ENCODE results near the gene PHOX2A. TPM values are rescaled to one million over a fixed set of nuclear protein-coding genes. Genes with fewer than 3 reads are reported as not detected.

The PHOX2A gene
- total RNA-seq (2022) (not detected in 2 replicates), Bru-seq, nascent RNA (not detected), BruChase-seq, experiment 1, labeled RNA remaining after a 2-hour chase (not detected), BruChase-seq, experiment 2, labeled RNA remaining after a 6-hour chase (not detected)
- long read RNA-seq = 0 reads

GRCh38 chr11:72244060-72244360 is at the start of gene PHOX2A:
TSS of gene PHOX2A (minus strand) at chr11:72244176. CDS start at chr11:72244004, 172 bp downstream.
- peaks cover 17% of the 10 kb centered on the region for H3K36me3 Mint-ChIP-seq (ENCODE audit: insufficient read depth, unreplicated experiment)
- no peak within 1 kb of the TSS for H3K4me3 ChIP-seq (ENCODE audit: low read depth, low read length)
- peaks cover 16% of the 10 kb centered on the region for H3K4me1 ChIP-seq
- no peak within 1 kb of the TSS for H3K27ac Mint-ChIP-seq (ENCODE audit: unreplicated experiment)
- peaks cover 7% of the 10 kb centered on the region; the same call in 1 of the 2 replicates for H3K9me3 ChIP-seq
- H3K4me1 Mint-ChIP-seq (ENCODE audit: low read depth, unreplicated experiment) = peaks cover 11% of the 10 kb centered on the region
- H3K36me3 ChIP-seq (ENCODE audit: control insufficient read depth, insufficient read depth, low read length) = no peaks in the 10 kb centered on the region
- no peak for TF ChIP-seq CTCF (IDR thresholded peaks at IDR 0.05; ENCODE audit: insufficient read depth in 1 of 2, low read depth in 1 of 2, low read length in 1 of 2, severe bottlenecking in 1 of 2, unreplicated experiment in 1 of 2)
- peaks cover 4% of the 10 kb centered on the region for H3K27me3 Mint-ChIP-seq (ENCODE audit: insufficient read depth, unreplicated experiment)
- H3K27me3 ChIP-seq (replicated peaks; ENCODE audit: control insufficient read depth, insufficient read depth, low read length) = no peaks in the 10 kb centered on the region
- CTCF ChIA-PET = no interaction called here
- intact Hi-C loops (cut with micrococcal nuclease; ENCODE audit: unreplicated experiment) = no loop called here
- no peak within 1 kb of the TSS for H3K4me3 Mint-ChIP-seq (ENCODE audit: unreplicated experiment)
- peak in 1 of 2 experiments; percentile 30 for DNase-seq
- BruUV-seq (replicated peaks) = no TSS peak
- POLR2A ChIA-PET = no interaction called here
- peaks cover 8% of the 10 kb centered on the region for H3K9me3 Mint-ChIP-seq (ENCODE audit: unreplicated experiment)

GRCh38 chr11:72293391-72293790 is 49.4 kb upstream of the PHOX2A start:
- Mint-ChIP-seq H3K4me1 (ENCODE audit: low read depth, unreplicated experiment) (no peaks in the 10 kb centered on the region), H3K36me3 (ENCODE audit: insufficient read depth, unreplicated experiment) (peaks cover 8% of the 10 kb centered on the region), H3K27ac (ENCODE audit: unreplicated experiment) (no peak overlapping the region), H3K9me3 (ENCODE audit: unreplicated experiment) (no peaks in the 10 kb centered on the region), H3K4me3 (ENCODE audit: unreplicated experiment) (no peak overlapping the region), H3K27me3 (ENCODE audit: insufficient read depth, unreplicated experiment) (no peaks in the 10 kb centered on the region)
- DNase-seq = peak in 1 of 2 experiments; percentile 36
- Histone ChIP-seq H3K36me3 (ENCODE audit: control insufficient read depth, insufficient read depth, low read length) (no peaks in the 10 kb centered on the region), H3K27me3 (replicated peaks; ENCODE audit: control insufficient read depth, insufficient read depth, low read length) (no peaks in the 10 kb centered on the region), H3K4me1 (no peaks in the 10 kb centered on the region), H3K4me3 (ENCODE audit: low read depth, low read length) (no peak overlapping the region), H3K9me3 (no peaks in the 10 kb centered on the region)
- BruUV-seq (replicated peaks) = no TSS peak
- ChIA-PET CTCF (interaction anchor here (0.6 to 3.1 kb wide), 2 partner anchors 138 to 1014 kb away, joined by 5 to 8 read pairs; no protein-coding TSS in a partner anchor), POLR2A (no interaction called here)
- no peak for TF ChIP-seq CTCF (IDR thresholded peaks at IDR 0.05; ENCODE audit: insufficient read depth in 1 of 2, low read depth in 1 of 2, low read length in 1 of 2, severe bottlenecking in 1 of 2, unreplicated experiment in 1 of 2)
- intact Hi-C loops (cut with micrococcal nuclease; ENCODE audit: unreplicated experiment) = no loop called here

- no peaks in the 10 kb centered on the region for H3K9me3 Mint-ChIP-seq (ENCODE audit: unreplicated experiment)
- ChIA-PET CTCF (interaction anchor here (0.6 to 3.1 kb wide), 2 partner anchors 64 to 139 kb away, joined by 5 to 8 read pairs; no protein-coding TSS in a partner anchor), POLR2A (no interaction called here)
- H3K27me3 Mint-ChIP-seq (ENCODE audit: insufficient read depth, unreplicated experiment) = no peaks in the 10 kb centered on the region
- no peaks in the 10 kb centered on the region for H3K36me3 ChIP-seq (ENCODE audit: control insufficient read depth, insufficient read depth, low read length)
- intact Hi-C loops (cut with micrococcal nuclease; ENCODE audit: unreplicated experiment) = no loop called here
- BruUV-seq (replicated peaks) = no TSS peak
- no peak for TF ChIP-seq CTCF (IDR thresholded peaks at IDR 0.05; ENCODE audit: insufficient read depth in 1 of 2, low read depth in 1 of 2, low read length in 1 of 2, severe bottlenecking in 1 of 2, unreplicated experiment in 1 of 2)
- no peaks in the 10 kb centered on the region for H3K27me3 ChIP-seq (replicated peaks; ENCODE audit: control insufficient read depth, insufficient read depth, low read length)
- H3K27ac Mint-ChIP-seq (ENCODE audit: unreplicated experiment) = no peak overlapping the region
- H3K36me3 Mint-ChIP-seq (ENCODE audit: insufficient read depth, unreplicated experiment) = peaks cover 8% of the 10 kb centered on the region
- no peak overlapping the region for H3K4me3 ChIP-seq (ENCODE audit: low read depth, low read length)
- H3K9me3 ChIP-seq = no peaks in the 10 kb centered on the region
- no peaks in the 10 kb centered on the region for H3K4me1 Mint-ChIP-seq (ENCODE audit: low read depth, unreplicated experiment)
- H3K4me1 ChIP-seq = no peaks in the 10 kb centered on the region
- no peak overlapping the region for H3K4me3 Mint-ChIP-seq (ENCODE audit: unreplicated experiment)
- DNase-seq = peak in 1 of 2 experiments; percentile 29
Measured at GRCh38 chr11:72292106-72292785, 48.3 kb upstream of the PHOX2A start.

Measured in Caco-2 (cell line).